AG04450 (cell line): Measurements from ENCODE around the gene CSNK1E. TPM values are rescaled to one million over a fixed set of nuclear protein-coding genes. Genes with fewer than 3 reads are reported as not detected.

Experiments used
- CTCF ChIA-PET: fragments of 300-600, 350-600 bp; formaldehyde crosslinking; extraction: SDS; loops from one replicate; lab custom pipeline; 2022; ENCODE audit warnings: antibody characterized with exemption, inconsistent platforms; lab: Charles Lee
- POLR2A ChIA-PET: fragments of 350-600 bp; formaldehyde crosslinking; extraction: SDS; loops from one replicate; lab custom pipeline; 2021; ENCODE audit warnings: antibody characterized with exemption, inconsistent platforms; lab: Yijun Ruan, JAX
- DNase-seq: peaks from one replicate; pipeline ENCODE4 v3.0.0-alpha.2; 2011; ENCODE audit warnings: low read depth, low spot score
- H3K27ac ChIP-seq: one replicate; pipeline ENCODE4 v1.5.1; 2012; ENCODE audit warnings: low read depth, low read length, control low read depth
- H3K27me3 ChIP-seq: one replicate; pipeline ENCODE4 v1.6.0; 2012; ENCODE audit warnings: low read length; ENCODE audit not compliant: control insufficient read depth, insufficient read depth
- H3K4me3 ChIP-seq: 2 replicates; pipeline ENCODE4 v1.5.1; 2011; ENCODE audit warnings: mild to moderate bottlenecking, low read depth, low read length, control low read depth
- H3K9me3 ChIP-seq: 2 replicates; pipeline ENCODE4 v1.5.1; 2012; ENCODE audit warnings: low read length; ENCODE audit not compliant: control insufficient read depth, insufficient read depth
- CTCF ChIP-seq: IDR thresholded peaks from 2 replicates; pipeline ENCODE4 v1.5.1; 2011; ENCODE audit warnings: low read depth, low read length, control low read depth, inconsistent platforms
- polyA plus RNA-seq: library from polyadenylated mRNA; depleted of rRNA; stranded (reverse); fragments of >200 nt; gene quantifications from 2 replicates; pipeline ENCODE4 v1.2.3, GENCODE V29; 2011; rRNA removed
- small RNA-seq: library from RNA; depleted of rRNA; stranded (forward); fragments of <200 nt; gene quantifications from one replicate; pipeline ENCODE3, GENCODE V24; 2012; ENCODE audit warnings: low read depth; ENCODE audit not compliant: insufficient read length

Gene CSNK1E
- polyA plus RNA-seq, 1 experiment: 109 TPM

GRCh38 chr22:38246046-38246658 is 71.1 kb downstream of the CSNK1E start:
- no peak overlapping the region for H3K27ac ChIP-seq
- POLR2A ChIA-PET: no interaction called here
- H3K9me3 ChIP-seq: peaks cover 10% of the 10 kb centered on the region
- DNase-seq: no peak
- H3K4me3 ChIP-seq: no peak overlapping the region
- H3K27me3 ChIP-seq: no peaks in the 10 kb centered on the region
- TF ChIP-seq CTCF: no peak
- CTCF ChIA-PET: no interaction called here

GRCh38 chr22:38244106-38244505 is 73.1 kb downstream of the CSNK1E start:
- ChIA-PET POLR2A (interaction anchor here (0.6 kb wide), 1 partner anchor 13 kb away, joined by 3 read pairs; no protein-coding TSS in a partner anchor), CTCF (interaction anchor here (1.1 kb wide), 1 partner anchor 129 kb away, joined by 4 read pairs; no protein-coding TSS in a partner anchor)
- no peak for TF ChIP-seq CTCF
- H3K27me3 ChIP-seq: no peaks in the 10 kb centered on the region
- no peak for DNase-seq
- H3K27ac ChIP-seq: peak overlapping the region; percentile 73
- no peaks in the 10 kb centered on the region; the same call in none of the 2 replicates for H3K9me3 ChIP-seq
- H3K4me3 ChIP-seq: no peak overlapping the region

- H3K27ac ChIP-seq: peak overlapping the region; percentile 73
- TF ChIP-seq CTCF: no peak
- H3K9me3 ChIP-seq: no peaks in the 10 kb centered on the region; the same call in 1 of the 2 replicates
- DNase-seq: peak; percentile 45
- ChIA-PET POLR2A (interaction anchor here (0.6 to 1.4 kb wide), 5 partner anchors 14 to 234 kb away, joined by 3 to 29 read pairs (median 4); partner anchors contain the start of gene TMEM184B), CTCF (interaction anchor here (0.6 to 0.7 kb wide), 2 partner anchors 67 to 128 kb away, joined by 3 to 4 read pairs; no protein-coding TSS in a partner anchor)
- no peak overlapping the region for H3K4me3 ChIP-seq
- H3K27me3 ChIP-seq: no peaks in the 10 kb centered on the region
Measured at GRCh38 chr22:38243007-38243765, 74.0 kb downstream of the CSNK1E start.

- peak; percentile 56 for DNase-seq
- Histone ChIP-seq H3K9me3 (no peaks in the 10 kb centered on the region; the same call in 1 of the 2 replicates), H3K4me3 (no peak overlapping the region), H3K27me3 (no peaks in the 10 kb centered on the region), H3K27ac (peak overlapping the region; percentile 87)
- no peak for TF ChIP-seq CTCF
- ChIA-PET POLR2A (interaction anchor here (0.7 to 1.0 kb wide), 2 partner anchors 39 to 73 kb away, joined by 6 to 10 read pairs; partner anchors contain the start of gene MAFF), CTCF (no interaction called here)
Measured at GRCh38 chr22:38240734-38241252, 76.4 kb downstream of the CSNK1E start.

Small RNAs within 50 kb of the gene (small RNA-seq; reads per million reads assigned to genes)
- gene RF00017: not detected

Other genes with a start within 250 kb of the CSNK1E start
- 0.11 TPM in 1 of 2 replicates, not detected in the other for gene SLC16A8, start 233.2 kb downstream of the CSNK1E start, polyA plus RNA-seq
- gene BAIAP2L2, start 206.7 kb downstream of the CSNK1E start, polyA plus RNA-seq: 0.04 and 0.09 TPM in 2 replicates
- gene PLA2G6, start 135.6 kb downstream of the CSNK1E start, polyA plus RNA-seq: 5.0 and 7.8 TPM in 2 replicates
- gene MAFF, start 115.4 kb downstream of the CSNK1E start, polyA plus RNA-seq: 8.3 and 12.2 TPM in 2 replicates
- gene TMEM184B, start 44.4 kb downstream of the CSNK1E start, polyA plus RNA-seq: 36.8 and 37.2 TPM in 2 replicates
- not detected in 2 replicates for gene KCNJ4, start 137.8 kb upstream of the CSNK1E start, polyA plus RNA-seq
- gene KDELR3, start 150.7 kb upstream of the CSNK1E start, polyA plus RNA-seq: 223 and 278 TPM in 2 replicates
- 348 and 426 TPM in 2 replicates for gene DDX17, start 188.9 kb upstream of the CSNK1E start, polyA plus RNA-seq